Measurements from ENCODE around the gene GMEB1.
"Not testable (repeated sequence)": the region's sequence is repeated elsewhere in the genome, so short reads cannot be mapped to it uniquely, and the experiment has no call there.

The GMEB1 gene, protein sequence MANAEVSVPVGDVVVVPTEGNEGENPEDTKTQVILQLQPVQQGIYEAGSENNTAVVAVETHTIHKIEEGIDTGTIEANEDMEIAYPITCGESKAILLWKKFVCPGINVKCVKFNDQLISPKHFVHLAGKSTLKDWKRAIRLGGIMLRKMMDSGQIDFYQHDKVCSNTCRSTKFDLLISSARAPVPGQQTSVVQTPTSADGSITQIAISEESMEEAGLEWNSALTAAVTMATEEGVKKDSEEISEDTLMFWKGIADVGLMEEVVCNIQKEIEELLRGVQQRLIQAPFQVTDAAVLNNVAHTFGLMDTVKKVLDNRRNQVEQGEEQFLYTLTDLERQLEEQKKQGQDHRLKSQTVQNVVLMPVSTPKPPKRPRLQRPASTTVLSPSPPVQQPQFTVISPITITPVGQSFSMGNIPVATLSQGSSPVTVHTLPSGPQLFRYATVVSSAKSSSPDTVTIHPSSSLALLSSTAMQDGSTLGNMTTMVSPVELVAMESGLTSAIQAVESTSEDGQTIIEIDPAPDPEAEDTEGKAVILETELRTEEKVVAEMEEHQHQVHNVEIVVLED
- total RNA-seq: 24.3 to 33.5 (median 31.4) reads per million in 4 donors

DNA sequence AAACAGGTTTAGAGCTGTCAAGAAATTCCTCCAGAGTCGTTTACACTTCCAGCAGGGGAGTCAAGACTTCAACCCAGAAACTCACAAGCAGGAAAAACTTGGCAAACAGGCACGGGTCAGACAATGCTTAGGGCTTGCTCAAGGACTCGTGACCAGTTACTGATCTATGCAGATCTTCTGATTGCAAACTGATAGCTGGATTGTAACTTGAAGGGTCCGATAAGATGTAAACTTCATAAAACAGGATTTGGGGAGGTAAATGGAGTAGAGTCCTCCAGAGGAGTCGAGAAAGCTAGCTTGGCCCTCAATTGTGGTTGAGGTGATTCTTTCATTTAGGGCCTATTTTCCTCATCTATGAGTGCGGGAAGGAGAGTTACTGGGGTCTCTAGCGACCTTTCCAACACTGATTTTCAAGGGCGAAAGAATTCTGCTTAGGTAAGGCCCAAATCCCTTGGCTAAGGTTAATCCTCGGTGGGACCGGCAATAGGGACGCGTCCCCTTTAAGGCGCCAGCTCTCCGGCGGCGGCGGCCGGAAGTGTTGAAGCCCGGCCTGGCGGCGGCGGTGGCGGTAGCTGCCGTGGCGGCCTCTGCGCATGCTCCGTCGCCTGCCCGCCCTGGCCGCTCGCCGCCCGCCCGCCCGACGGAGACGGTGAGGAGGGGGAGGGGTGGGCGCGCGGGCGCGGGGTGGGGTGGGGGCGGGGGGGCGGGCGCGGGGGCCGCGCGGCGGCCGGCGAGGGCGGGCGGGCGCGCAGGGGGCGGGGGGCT is at the start of gene GMEB1:
Gene GMEB1 (plus strand): TSS at position 594 of the 765 bp plus-strand sequence. CDS start 14,829 bp downstream, outside the sequence.
- DNase-seq: peak; percentile 73 to 91 (median 77)

DNA sequence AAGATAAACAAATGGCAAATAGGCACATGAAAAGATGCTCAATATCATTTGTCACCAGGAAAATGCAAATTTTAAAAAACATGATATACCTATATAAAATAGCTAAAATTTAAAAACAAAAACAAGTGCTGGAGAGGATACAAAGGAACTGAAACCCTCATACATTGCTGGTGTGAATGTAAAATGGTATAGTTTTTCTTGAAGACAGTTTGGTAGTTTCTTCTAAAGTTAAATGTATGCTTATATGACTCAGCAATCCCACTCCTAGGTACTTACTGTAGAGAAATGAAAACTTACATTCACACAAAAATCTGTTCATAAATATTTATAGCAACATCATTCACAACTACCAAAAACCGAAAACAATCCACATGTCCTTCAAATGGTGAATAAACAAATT is 36.9 kb upstream of the GMEB1 start:
- DNase-seq: no peak

DNA sequence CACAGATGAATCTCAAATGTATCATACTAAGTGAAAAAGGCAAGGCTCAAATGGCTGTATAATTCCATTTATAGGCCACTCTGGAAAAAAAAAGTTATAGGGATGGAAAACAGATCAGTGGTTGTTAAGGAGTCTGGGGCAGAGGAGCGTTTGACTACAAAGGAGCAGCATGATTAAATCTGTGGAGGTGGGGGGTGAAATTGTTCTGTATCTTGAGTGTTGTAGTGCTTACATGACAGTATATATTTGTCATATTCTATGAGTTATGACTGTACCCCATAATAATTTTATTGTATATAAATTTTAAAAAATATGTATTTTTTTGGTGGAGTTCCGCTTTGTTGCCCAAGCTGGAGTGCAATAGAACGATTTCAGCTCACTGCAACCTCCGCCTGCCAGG is 36.0 kb upstream of the GMEB1 start:
- DNase-seq: no peak

DNA sequence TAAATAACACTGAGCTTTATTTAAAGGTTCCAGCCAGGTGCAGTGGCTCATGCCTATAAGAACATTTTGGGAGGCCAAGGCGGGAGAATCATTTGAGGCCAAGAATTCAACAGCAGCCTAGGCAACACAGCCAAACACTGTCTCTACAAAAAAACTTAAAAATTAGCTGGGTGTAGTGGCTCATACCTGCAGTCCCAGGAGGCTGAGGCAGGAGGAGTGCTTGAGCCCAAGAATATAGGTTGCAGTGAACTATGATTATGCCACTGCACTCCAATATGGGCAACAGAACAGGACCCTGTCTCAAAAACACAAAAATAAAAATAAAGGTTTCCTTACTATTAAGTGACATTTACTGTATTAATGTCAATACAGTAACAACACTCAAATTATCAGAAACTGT is 27.8 kb upstream of the GMEB1 start:
- DNase-seq: peak; percentile 10 to 48 (median 14)

DNA sequence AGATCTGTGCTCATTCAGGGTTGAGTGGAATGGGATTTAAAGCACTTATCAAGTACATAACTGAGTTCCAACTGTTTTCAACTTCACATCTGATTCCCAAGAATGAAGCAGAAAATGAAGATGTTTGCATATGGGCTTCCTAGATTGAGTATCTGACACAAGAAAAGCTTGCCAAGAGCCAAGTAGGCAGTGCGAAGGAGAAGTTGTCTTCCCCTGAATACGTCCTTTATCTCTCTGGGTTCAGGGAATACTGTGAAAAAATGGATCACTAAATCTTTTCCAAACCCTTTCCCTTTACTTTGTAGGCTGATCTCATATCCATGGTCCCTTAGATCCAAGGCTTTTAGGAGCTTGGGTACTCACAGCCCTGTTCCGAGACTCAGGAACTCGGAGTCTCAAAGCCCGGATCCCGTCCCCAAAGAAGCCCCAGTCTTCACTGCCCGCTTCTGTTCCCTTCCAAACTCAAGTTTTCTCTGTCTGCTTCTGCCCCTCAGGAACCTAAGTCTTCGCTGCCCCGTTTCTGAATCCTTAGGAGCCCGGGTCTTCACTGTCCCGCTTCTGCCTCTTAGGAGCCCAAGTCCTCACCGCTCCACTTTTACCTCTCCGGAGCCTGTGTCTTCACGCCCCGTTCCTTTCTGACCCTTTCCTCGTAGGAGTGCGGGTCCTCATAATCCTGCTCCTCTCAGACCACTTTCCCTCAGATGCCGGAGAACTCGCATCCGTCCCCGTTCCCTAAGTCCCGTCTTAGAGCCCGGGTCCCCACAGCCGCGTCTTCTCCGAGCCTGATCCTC is 26.3 kb upstream of the GMEB1 start:
- DNase-seq: peak in 2 of 5 donors; percentile 6 to 12

DNA sequence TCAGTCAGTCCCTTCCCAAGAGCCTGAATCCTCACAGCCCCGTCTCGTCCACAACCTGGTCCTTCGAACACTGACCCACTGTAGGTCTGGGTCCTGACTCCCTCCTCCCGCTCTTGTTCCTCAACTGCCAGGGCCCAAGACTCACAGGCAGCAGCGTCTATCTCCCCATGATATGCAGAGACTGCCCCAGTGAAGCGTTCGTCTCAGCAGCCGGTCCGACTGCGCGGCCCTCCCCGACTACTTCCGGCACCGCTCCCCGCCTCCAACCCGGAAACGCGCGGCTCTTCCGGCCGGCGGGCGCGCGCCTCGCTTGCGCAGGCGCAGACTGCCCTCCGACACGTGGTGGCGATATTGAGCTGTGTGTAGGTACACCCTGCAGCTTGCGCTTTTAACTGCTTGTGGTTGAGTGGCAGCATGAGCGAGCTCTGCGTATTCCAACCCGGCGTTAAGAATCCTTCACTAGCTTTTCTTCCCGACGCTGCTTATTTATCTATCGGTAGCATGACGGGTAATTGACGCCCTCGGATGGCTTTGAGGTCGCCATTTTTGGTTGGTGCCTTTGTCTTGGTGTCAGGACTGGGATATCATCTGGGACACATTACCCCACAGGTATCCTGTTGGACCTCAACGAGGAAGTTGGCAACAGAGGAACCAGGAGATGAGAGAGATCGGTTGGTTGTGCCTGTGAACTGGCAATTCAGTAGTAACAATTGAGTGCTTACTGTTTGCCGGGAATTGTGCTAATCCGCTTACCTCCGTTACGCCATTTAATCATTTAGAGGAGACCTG is 25.5 kb upstream of the GMEB1 start, which contains the start of gene TAF12:
Gene TAF12 (minus strand): TSS at position 221 of the 789 bp plus-strand sequence. CDS start 20,986 bp downstream, outside the sequence.
- DNase-seq: peak; percentile 82 to 98 (median 88)

DNA sequence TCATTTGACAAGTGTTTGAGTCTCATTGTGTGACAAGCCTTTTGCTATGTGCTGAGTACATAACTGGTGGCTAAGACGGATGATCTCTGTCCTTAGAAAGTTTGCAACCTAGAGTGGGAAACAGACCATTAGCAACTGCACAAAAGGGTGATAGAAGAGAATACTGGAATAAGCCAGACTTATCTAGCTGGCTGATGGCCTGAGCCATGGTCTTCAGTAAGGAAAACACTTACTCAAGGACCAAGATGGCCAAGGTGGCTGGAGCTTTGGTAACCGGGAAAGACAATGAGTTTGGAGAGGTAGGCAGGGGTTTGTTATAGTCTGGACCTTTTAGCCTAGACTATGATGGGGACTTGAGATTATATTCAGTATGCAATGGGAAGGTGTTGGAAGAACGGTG is 24.1 kb upstream of the GMEB1 start:
- no peak for DNase-seq

DNA sequence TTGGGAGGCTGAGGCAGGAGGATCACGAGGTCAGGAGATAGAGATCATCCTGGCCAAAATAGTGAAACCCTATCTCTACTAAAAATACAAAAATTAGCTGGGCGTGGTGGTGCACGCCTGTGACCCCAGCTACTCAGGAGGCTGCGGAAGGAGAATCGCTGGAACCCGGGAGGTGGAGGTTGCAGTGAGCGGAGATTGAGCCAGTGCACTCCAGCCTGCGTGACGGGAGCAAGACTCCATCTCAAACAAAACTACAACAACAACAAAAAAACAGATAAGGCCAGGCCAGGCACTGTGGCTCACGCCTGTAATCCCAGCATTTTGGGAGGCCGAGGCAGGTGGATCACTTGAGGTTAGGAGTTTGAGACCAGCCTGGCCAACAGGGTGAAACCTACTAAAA is 23.2 kb upstream of the GMEB1 start:
- DNase-seq: not testable (repeated sequence)

DNA sequence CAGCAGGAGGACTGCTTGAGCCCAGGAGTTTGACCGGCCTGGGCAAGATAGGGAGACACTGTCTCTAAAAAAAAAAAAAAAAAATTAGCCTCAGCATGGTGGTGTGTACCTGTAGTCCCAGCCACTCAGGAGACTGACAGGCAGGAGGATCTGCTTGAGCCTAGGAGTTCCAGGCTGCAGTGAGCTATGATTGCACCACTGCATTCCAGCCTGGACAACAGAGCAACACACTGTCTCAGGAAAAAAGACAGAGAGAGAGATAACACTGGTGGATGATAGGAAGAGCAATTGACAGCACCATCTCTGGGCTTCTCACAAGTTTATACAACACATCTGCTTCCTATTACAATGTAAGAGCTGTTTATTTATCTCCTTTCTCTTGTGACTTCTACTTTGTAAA is 22.5 kb upstream of the GMEB1 start:
- DNase-seq: no peak

DNA sequence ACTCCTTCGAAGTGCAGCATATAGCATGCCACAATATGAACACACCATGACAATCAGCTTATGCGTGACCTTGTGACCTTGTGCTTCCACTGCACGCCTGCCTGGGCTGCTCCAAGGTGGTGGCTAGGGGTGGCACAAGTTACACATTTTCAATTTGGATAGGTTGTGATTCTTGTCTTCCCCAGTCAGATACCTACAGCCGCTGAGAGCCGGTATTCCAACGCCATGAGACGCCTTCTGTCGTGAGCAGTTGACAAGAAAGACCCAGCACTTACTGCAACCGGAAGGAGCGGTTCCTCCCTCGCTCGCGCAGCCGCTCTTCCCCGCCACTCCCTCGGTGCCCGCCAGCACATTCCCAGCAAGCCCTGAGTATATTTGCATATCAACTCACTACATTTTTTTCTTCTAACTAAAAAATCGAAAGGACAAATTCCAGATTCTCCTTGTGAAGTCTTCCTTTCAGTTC is 20.5 kb upstream of the GMEB1 start:
- DNase-seq: peak; percentile 82 to 97 (median 88)

DNA sequence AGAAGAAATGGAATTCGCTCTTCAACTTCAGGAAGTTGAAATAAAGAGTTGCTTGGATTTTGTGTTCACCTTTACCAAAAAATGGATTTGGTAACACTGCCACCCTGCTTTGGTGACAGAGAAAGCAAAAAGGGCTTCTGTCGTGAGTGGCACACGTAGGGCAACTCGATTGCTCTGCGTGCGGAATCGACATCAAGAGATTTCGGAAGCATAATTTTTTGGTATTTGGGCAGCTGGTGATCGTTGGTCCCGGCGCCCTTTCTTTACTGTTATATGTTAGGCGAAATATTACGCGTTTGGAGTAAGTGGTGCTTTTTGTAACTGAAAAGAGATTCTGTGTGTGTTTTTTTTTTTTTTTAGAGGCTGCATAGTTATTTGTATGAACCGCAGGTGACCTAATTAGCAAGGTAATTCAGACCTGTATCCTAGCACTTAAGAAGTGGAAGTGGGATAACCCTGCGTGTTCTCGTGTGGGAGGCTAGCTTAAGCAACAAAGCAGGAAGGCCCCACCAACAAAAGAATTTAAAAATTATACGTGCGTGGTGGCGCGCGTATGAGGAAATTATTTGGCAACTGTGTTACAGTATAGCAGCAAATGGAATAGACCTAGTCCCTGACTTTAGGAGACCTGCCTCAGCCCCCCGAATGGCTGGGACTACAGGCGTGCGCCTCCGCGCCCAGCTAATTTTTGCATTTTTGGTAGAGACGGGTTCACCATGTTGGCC is 19.9 kb upstream of the GMEB1 start, which contains the start of gene RNU11:
Gene RNU11 (plus strand): TSS at position 127 of the 725 bp plus-strand sequence.
- peak; percentile 67 to 97 (median 82) for DNase-seq

DNA sequence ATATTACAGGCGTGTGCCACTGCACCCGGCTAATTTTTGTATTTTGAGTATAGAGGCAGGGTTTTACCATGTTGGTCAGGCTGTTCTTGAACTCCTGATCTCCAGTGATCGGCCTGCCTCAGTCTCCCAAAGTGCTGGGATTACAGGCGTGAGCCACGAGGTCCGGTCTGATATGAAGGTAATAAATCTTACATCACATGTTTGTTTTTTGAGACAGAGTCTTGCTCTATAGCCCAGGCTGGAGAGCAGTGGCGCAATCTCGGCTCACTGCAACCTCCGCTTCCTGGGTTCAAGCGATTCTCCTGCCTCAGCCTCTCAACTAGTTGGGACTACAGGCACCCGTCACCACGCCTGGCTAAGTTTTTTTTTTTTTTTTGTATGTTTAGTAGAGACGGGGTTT is 15.5 kb upstream of the GMEB1 start:
- not testable (repeated sequence) for DNase-seq

DNA sequence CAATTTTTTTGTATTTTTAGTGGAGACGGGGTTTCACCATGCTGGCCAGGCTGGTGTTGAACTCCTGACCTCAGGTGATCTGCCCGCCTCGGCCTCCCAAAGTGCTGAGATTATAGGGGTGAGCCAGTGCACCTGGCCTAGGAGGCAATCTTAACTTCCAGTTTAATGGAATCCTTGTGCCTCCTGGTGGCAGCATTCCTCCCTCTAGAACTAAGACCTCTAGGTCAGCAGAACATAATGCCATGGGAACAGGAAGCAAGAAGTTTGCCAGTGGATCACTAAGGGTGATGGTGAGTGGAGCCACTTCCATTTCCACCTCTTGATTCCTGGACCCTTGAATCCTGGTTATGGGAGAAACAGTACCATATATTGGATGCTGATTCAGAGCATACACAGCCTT is 14.7 kb upstream of the GMEB1 start:
- not testable (repeated sequence) for DNase-seq

DNA sequence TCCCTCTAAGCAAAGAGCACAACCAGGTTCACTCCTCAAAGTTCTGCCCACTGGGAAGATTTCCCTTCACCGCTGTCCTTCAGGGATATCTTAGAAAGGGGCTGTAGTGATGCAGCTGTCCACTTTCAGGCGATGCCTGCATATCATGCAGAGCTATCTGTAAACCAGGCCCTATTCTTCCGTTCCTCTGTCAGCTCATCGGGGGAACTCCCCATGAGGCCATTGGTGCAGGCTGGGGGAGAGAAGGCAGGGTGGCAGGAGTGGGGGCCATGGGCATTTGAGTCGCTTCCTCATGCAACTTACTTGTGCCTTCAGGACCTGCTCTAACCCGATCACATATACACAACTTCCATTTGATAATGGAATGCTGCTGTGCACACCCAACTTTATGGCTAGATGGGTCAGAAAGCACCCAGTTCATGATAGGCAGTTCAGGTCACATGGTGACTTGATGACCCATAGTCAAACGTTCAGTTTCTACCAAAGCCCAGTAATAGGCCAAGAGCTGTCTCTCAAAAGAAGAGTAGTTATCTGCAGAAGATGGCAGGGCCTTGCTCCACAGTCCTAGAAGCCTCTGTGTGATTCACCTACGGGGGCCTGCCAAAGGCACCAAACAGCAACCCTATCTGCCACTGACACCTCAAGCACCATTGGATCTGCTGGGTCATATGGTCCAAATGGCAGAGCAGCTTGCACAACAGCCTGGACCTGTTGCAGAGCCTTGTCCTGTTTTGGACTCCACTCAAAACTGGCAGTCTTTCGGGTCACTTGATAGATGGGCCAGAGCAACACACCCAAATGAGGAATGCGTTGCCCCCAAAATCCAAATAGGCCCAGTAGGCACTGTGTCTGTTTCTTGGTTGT is 12.9 kb upstream of the GMEB1 start:
- not testable (repeated sequence) for DNase-seq

DNA sequence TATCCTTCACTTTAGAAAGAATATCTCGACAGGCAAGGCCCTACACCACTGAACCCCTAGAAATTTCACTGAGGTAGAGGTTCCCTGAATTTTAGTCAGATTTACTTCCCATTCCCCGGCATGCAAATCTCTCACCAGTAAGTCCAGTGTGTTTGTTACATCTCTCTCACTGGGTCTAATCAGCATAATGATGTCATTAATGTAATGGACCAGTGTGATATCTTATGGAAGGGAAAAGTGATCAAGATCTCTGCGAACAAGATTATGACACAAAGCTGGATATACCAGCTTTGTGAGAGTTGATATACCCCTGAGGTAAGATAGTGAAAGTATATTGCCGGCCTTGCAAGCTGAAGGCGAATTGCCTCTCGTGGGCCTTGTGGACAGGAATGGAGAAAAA is 12.2 kb upstream of the GMEB1 start:
- no peak for DNase-seq

DNA sequence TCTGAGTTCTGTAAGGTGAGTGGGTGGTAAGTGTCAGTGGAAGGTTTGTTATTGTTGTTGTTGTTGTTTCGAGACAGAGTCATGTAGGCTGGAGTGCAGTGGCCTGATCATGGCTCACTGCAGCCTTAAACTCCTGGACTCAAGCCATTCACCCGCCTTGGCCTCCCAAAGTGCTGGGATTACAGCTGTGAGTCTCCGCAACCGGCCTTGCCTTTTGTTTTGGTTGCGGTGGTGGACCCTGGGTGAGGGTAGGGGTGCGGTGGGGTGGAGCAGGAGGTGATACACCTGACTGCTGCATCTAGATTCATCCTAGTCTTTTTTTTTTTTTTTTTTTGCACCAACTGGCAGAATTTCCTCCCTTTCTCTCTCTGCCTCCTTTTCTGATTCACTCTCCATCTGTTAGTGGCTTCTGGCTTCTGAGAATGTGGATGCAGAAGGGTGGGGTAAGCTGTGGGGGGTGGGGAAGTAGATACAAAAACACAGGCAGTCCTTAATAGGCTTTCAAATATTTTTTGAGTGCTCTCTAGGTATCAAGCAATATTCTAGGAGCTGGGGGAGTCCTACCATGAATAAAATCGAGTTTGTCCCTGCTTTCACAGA is 4.6 kb upstream of the GMEB1 start:
- DNase-seq: no peak

DNA sequence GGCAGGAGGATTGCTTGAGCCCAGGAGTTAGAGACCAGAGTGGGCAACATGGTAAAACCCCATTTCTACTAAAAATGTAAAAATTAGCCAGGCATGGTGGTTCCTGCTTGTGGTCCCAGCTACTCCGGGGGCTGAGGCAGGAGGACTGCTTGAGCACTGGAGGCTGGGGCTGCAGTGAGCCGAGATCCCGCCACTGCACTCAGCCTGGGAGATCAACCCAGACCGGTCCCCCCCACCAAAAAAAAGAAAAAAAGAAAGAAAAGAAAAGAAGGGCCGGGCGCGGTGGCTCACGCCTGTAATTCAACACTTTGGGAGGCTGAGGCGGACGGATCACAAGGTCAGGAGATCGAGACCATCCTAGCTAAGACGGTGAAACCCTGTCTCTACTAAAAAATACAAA is 1.8 kb upstream of the GMEB1 start:
- no peak for DNase-seq

DNA sequence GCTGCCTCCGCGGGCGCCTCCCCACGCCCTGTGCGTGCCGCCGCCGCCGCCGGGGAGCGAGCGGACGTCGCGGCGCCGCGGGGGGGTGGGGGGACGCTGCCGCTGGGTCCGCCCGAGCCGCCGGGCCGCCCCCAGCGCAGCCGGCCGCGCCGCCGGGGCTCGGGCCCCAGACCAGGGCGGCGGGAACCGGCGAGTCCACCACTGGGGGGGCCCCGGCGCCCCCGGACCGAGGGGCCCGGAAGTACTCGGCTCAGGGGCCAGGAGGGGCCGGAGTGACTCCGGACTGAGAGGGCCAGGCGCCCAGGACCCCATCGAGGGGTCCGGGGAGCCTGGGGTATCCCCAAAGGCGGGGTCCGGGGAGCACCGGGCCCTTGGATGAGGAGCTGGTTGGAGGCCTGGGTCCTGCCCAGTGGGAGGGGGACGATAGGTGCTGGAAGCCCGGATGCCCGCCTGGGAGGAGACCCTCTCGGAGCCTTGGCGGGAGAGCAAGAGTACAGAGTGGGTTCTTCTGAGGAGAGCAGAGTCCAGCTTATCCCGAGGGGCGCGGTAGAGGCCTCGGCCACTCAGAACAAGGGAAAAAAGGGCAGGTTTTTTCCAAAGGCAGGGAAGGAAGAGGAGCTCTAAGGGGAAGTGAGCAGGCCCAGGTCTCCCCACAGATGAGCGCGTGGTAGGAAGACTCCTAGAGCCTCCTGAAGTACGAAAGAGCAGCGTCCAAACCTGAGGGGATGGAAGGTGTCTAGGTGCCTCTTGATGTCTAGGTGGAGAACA is 556 bp downstream of the GMEB1 start:
- peak in 4 of 5 donors; percentile 8 to 56 (median 27) for DNase-seq
